ENCODE measurements around the gene ZNF675. TPM values are rescaled to one million over a fixed set of nuclear protein-coding genes. Genes with fewer than 3 reads are reported as not detected.

The ZNF675 gene
- total and polyA plus RNA-seq, 2 of the 8 experiments (the other 6 are each of a cell fraction or from before 2014, with no cell fraction given) = 6.9 to 27.8 TPM

DNA sequence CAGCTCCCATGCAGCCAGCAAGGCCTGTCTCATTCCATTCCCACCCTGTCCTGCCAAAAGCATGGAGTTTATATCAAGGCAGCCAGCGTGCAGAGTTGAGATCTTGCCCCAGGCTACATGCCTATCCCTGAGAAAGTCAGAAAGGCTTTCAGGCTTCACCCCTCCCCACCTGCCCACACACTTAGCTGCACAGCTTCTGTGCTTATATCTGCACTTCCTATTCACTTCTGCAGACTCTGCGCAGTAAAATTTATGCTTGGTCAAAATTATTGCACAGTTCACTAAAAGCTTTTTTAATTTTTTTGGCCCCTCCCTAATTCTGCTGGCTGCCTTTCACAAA is 12.5 kb upstream of the ZNF675 start (continued):
- no peak for TF ChIP-seq MAFK (IDR thresholded peaks at IDR 0.05; ENCODE audit: low read depth, low read length)
